Measurements from ENCODE around the gene SMTN.

The SMTN gene

GRCh38 chr22:31127181-31127772 is 46.2 kb downstream of the SMTN start:
- no peak for DNase-seq (ENCODE audit: low read depth)

GRCh38 chr22:31128156-31128555 is 47.0 kb downstream of the SMTN start:
- no peak for DNase-seq (ENCODE audit: low read depth)

- no peak for DNase-seq (ENCODE audit: low read depth)
These were observed 49.8 kb downstream of the SMTN start for GRCh38 chr22:31130873-31131272.

GRCh38 chr22:31133911-31134310 is 52.8 kb downstream of the SMTN start:
- no peak for DNase-seq (ENCODE audit: low read depth)

GRCh38 chr22:31134688-31135087 is 53.6 kb downstream of the SMTN start:
- DNase-seq (ENCODE audit: low read depth): no peak

- DNase-seq (ENCODE audit: low read depth): no peak
These were observed 54.6 kb downstream of the SMTN start for GRCh38 chr22:31135706-31136105.

GRCh38 chr22:31136155-31136554 is 55.0 kb downstream of the SMTN start:
- no peak for DNase-seq (ENCODE audit: low read depth)

GRCh38 chr22:31136711-31137110 is 55.6 kb downstream of the SMTN start:
- DNase-seq (ENCODE audit: low read depth): no peak

GRCh38 chr22:31137721-31138120 is 56.6 kb downstream of the SMTN start:
- DNase-seq (ENCODE audit: low read depth): no peak

- no peak for DNase-seq (ENCODE audit: low read depth)
These were observed 57.0 kb downstream of the SMTN start for GRCh38 chr22:31138126-31138525.

GRCh38 chr22:31139066-31139465 is 57.9 kb downstream of the SMTN start:
- DNase-seq (ENCODE audit: low read depth): no peak

GRCh38 chr22:31139866-31140716 is 59.0 kb downstream of the SMTN start, which contains the start of gene PLA2G3:
PLA2G3 (minus strand) TSS chr22:31140508; CDS start chr22:31140354, 154 bp downstream.
- no peak for DNase-seq (ENCODE audit: low read depth)

GRCh38 chr22:31140746-31141145 is 59.6 kb downstream of the SMTN start:
- no peak for DNase-seq (ENCODE audit: low read depth)

GRCh38 chr22:31141551-31141950 is 60.4 kb downstream of the SMTN start:
- DNase-seq (ENCODE audit: low read depth): no peak

GRCh38 chr22:31142285-31142684 is 61.2 kb downstream of the SMTN start:
- no peak for DNase-seq (ENCODE audit: low read depth)

GRCh38 chr22:31143038-31143437 is 61.9 kb downstream of the SMTN start:
- DNase-seq (ENCODE audit: low read depth): no peak

GRCh38 chr22:31143537-31143936 is 62.4 kb downstream of the SMTN start:
- no peak for DNase-seq (ENCODE audit: low read depth)

GRCh38 chr22:31144223-31144622 is 63.1 kb downstream of the SMTN start:
- no peak for DNase-seq (ENCODE audit: low read depth)

- DNase-seq (ENCODE audit: low read depth): no peak
These were observed 67.4 kb downstream of the SMTN start for GRCh38 chr22:31148488-31148887.

GRCh38 chr22:31148953-31149627 is 68.0 kb downstream of the SMTN start:
- no peak for DNase-seq (ENCODE audit: low read depth)

GRCh38 chr22:31150615-31151014 is 69.5 kb downstream of the SMTN start:
- DNase-seq (ENCODE audit: low read depth): no peak

- DNase-seq (ENCODE audit: low read depth): no peak
These were observed 70.8 kb downstream of the SMTN start for GRCh38 chr22:31151872-31152271.

- no peak for DNase-seq (ENCODE audit: low read depth)
These were observed 72.2 kb downstream of the SMTN start for GRCh38 chr22:31153357-31153756.
